Activated naive CD8-positive, alpha-beta T cell treated with anti-CD3 and anti-CD28 coated beads, Interleukin-2, amount 10 ng/mL, durations not matched to agents 7 days and 5 days (primary cell): Measurements from ENCODE around the gene DEFB113. TPM values are rescaled to one million over a fixed set of nuclear protein-coding genes. Genes with fewer than 3 reads are reported as not detected.
"Not testable (repeated sequence)": the region's sequence is repeated elsewhere in the genome, so short reads cannot be mapped to it uniquely, and the experiment has no call there.

Experiments
- ATAC-seq: fragments of 150-1000 bp; cut with Tn5 transposase; one replicate; pipeline ENCODE4 v1.10.0; 2021; ENCODE audit warnings: low read depth, moderate library complexity
- POLR2A ChIA-PET: fragments of 350-600 bp; sonication (Branson Sonifier 250); formaldehyde crosslinking; loops from one replicate; lab custom pipeline; 2021; ENCODE audit warnings: antibody characterized with exemption; lab: Charles Lee
- DNase-seq: peaks from one replicate; pipeline ENCODE4 v3.0.0; 2021
- H3K27ac Mint-ChIP-seq: one replicate; pipeline ENCODE4 v1.8.0; 2022; ENCODE audit warnings: mild to moderate bottlenecking, mixed read lengths
- H3K27me3 Mint-ChIP-seq: one replicate; pipeline ENCODE4 v1.8.0; 2022; ENCODE audit warnings: mild to moderate bottlenecking, moderate library complexity, mixed read lengths
- H3K36me3 Mint-ChIP-seq: one replicate; pipeline ENCODE4 v1.8.0; 2021; ENCODE audit warnings: mild to moderate bottlenecking, mixed read lengths
- H3K4me1 Mint-ChIP-seq: one replicate; pipeline ENCODE4 v1.8.0; 2021; ENCODE audit warnings: mixed read lengths
- H3K4me3 Mint-ChIP-seq: one replicate; pipeline ENCODE4 v1.8.0; 2022; ENCODE audit warnings: mild to moderate bottlenecking, moderate library complexity, mixed read lengths
- H3K9me3 Mint-ChIP-seq: one replicate; pipeline ENCODE4 v1.8.0; 2021; ENCODE audit warnings: mixed read lengths
- total RNA-seq, 2 experiments: library from RNA; stranded (reverse); gene quantifications; one replicate each; pipeline ENCODE4 v1.2.3, GENCODE V29; 2021

The DEFB113 gene
- total RNA-seq, 2 experiments from 2014 or later = not detected

GRCh38 chr6:49958180-49958579 lies 11.2 kb downstream of the DEFB113 start:
- Mint-ChIP-seq H3K4me1 (no peaks in the 10 kb centered on the region), H3K4me3 (no peak overlapping the region), H3K27ac (no peak overlapping the region), H3K27me3 (no peaks in the 10 kb centered on the region), H3K36me3 (no peaks in the 10 kb centered on the region), H3K9me3 (no peaks in the 10 kb centered on the region)
- DNase-seq = no peak
- POLR2A ChIA-PET = no interaction called here
- no peak for ATAC-seq

GRCh38 chr6:49955847-49956246 lies 13.6 kb downstream of the DEFB113 start:
- Mint-ChIP-seq H3K9me3 (no peaks in the 10 kb centered on the region), H3K27ac (no peak overlapping the region), H3K27me3 (no peaks in the 10 kb centered on the region), H3K36me3 (no peaks in the 10 kb centered on the region), H3K4me1 (no peaks in the 10 kb centered on the region), H3K4me3 (no peak overlapping the region)
- no peak for ATAC-seq
- no peak for DNase-seq
- POLR2A ChIA-PET = no interaction called here

DNA sequence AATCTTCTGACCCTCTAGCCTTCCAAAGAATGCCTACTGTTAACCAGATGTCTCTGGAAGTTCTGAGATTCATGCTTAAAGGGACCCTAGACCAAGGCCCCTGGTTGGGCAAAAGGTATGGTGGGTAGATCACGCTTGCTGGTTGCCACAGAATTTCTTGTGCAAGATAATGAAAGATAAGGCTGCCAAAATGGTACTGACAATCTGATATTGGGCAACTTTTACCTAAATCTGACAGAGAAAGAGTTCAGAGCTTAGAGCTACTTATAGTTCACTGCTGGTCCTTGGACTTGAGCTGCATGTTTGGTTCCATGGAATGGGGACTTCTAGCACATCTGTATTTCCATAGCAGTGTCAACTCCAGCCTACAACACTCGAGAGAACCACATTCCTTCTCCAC lies 17.5 kb downstream of the DEFB113 start:
- ATAC-seq (no peak), DNase-seq (no peak)
- no peaks in the 10 kb centered on the region for H3K27me3 Mint-ChIP-seq
- H3K4me1 Mint-ChIP-seq = no peaks in the 10 kb centered on the region
- H3K9me3 Mint-ChIP-seq = peaks cover 3% of the 10 kb centered on the region
- no peaks in the 10 kb centered on the region for H3K36me3 Mint-ChIP-seq
- POLR2A ChIA-PET = no interaction called here
- H3K27ac Mint-ChIP-seq = no peak overlapping the region
- H3K4me3 Mint-ChIP-seq = no peak overlapping the region

DNA sequence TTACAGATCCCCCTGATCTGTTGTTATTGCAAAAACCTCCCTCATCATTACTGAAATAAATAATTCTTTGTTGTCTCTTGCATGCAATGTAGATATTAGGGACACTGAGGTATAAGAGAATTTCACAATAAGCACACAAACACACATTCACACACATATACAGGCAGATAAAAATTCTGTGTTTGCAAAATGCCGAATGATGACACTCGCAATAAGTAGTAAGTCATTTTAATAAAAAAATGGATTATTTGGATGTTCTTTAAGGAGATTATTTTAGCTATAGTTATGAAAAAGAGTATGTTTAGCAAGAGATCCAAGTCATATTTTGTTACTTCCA lies 19.0 kb downstream of the DEFB113 start:
- Mint-ChIP-seq H3K4me3 (no peak overlapping the region), H3K9me3 (peaks cover 6% of the 10 kb centered on the region), H3K27me3 (no peaks in the 10 kb centered on the region), H3K36me3 (no peaks in the 10 kb centered on the region), H3K27ac (no peak overlapping the region), H3K4me1 (no peaks in the 10 kb centered on the region)
- POLR2A ChIA-PET = no interaction called here
- no peak for ATAC-seq
- no peak for DNase-seq

DNA sequence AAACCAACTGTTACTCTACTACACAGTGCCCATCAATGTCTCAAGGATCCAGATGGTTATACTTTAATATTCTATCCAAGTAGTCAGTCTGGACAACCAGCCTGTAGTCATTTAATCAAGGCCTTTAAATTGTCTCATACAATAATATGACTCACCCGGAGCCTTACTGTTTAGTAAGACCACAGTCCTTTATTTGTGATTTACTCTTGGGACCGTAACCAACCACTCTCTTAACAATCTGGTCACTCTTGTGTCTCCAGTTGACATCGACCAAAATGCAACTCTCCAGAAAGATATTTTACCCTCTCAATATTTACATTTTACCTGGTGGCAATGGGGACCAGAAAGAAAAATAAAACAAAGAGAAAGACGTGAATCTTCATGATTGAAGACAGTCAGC lies 20.4 kb downstream of the DEFB113 start:
- Mint-ChIP-seq H3K27ac (no peak overlapping the region), H3K36me3 (no peaks in the 10 kb centered on the region), H3K9me3 (peaks cover 8% of the 10 kb centered on the region), H3K4me3 (no peak overlapping the region), H3K27me3 (no peaks in the 10 kb centered on the region), H3K4me1 (no peaks in the 10 kb centered on the region)
- no peak for ATAC-seq
- POLR2A ChIA-PET = no interaction called here
- no peak for DNase-seq

DNA sequence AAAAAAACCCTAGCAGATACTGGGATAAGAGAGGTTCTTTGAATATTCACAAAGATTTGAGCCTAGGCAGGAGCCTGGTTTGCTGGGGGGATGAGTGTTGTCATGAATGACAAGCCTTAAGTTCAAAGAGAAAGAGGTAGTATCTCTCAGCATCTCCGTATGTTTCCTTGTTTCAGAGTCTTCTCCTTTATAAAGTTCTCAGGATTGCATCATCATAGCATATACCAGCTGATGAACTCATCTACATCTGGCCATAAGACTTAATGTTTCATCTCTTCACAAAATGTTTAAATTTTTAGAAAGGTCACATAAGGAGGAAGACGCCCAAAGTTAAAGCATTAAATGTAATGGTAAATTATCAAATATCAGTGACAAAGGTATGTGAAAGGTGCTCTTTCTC lies 22.6 kb downstream of the DEFB113 start:
- Mint-ChIP-seq H3K4me1 (no peaks in the 10 kb centered on the region), H3K9me3 (peaks cover 9% of the 10 kb centered on the region), H3K27me3 (no peaks in the 10 kb centered on the region), H3K36me3 (no peaks in the 10 kb centered on the region), H3K4me3 (no peak overlapping the region), H3K27ac (no peak overlapping the region)
- no peak for ATAC-seq
- DNase-seq = no peak
- POLR2A ChIA-PET = no interaction called here

GRCh38 chr6:49944068-49944467 lies 25.4 kb downstream of the DEFB113 start:
- H3K36me3 Mint-ChIP-seq, H3K27me3 Mint-ChIP-seq, H3K4me1 Mint-ChIP-seq, ATAC-seq, DNase-seq, H3K9me3 Mint-ChIP-seq, H3K27ac Mint-ChIP-seq, H3K4me3 Mint-ChIP-seq, POLR2A ChIA-PET: not testable (repeated sequence)

GRCh38 chr6:49939993-49940498 lies 29.4 kb downstream of the DEFB113 start:
- no peak for ATAC-seq
- peaks cover 3% of the 10 kb centered on the region for H3K9me3 Mint-ChIP-seq
- H3K27ac Mint-ChIP-seq = no peak overlapping the region
- no peak overlapping the region for H3K4me3 Mint-ChIP-seq
- H3K36me3 Mint-ChIP-seq = no peaks in the 10 kb centered on the region
- no peak for DNase-seq
- H3K4me1 Mint-ChIP-seq = no peaks in the 10 kb centered on the region
- POLR2A ChIA-PET = no interaction called here
- H3K27me3 Mint-ChIP-seq = no peaks in the 10 kb centered on the region

DNA sequence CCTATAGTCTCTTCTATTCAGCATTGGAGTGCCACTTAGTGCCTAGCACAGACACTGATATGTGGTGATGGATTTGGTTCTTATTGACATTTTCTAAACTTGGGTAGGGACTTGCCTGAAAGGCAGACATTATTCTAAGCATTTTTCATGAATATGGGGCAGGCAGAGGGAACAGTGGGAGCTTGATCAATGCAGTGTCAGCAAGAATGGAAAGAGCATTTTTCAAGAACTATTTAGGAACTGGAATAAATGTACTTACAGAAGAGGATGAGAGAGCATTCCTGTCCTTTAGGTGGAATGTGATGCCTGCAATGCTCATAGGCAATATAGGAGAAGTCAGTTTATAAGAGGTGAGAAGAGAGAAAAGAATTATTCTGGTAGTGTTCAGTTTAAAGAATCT lies 31.6 kb downstream of the DEFB113 start:
- no peaks in the 10 kb centered on the region for H3K9me3 Mint-ChIP-seq
- H3K4me3 Mint-ChIP-seq = no peak overlapping the region
- H3K27ac Mint-ChIP-seq = no peak overlapping the region
- no peak for DNase-seq
- no peak for ATAC-seq
- POLR2A ChIA-PET = no interaction called here
- no peaks in the 10 kb centered on the region for H3K27me3 Mint-ChIP-seq
- no peaks in the 10 kb centered on the region for H3K4me1 Mint-ChIP-seq
- H3K36me3 Mint-ChIP-seq = no peaks in the 10 kb centered on the region

DNA sequence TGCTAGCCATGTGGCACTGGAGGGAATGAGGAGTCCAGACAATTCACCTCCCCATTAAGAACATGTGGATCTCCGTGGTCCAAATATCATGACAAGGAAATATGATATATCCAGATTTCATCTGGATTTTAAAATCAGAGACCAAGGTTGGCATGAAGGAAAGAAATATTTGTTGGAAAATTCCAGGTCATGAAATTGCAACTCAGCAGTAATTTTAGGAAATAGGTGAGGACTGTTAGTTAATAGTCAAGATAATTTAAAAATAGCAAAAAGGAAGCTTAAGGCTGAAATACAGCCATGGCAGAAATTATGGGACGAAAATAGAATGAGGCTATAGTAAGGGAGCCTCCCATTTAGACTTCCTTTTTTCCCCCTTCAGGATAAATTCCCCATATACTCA lies 32.4 kb downstream of the DEFB113 start:
- H3K4me3 Mint-ChIP-seq = no peak overlapping the region
- H3K27me3 Mint-ChIP-seq = no peaks in the 10 kb centered on the region
- no peak for DNase-seq
- POLR2A ChIA-PET = no interaction called here
- no peaks in the 10 kb centered on the region for H3K4me1 Mint-ChIP-seq
- no peaks in the 10 kb centered on the region for H3K9me3 Mint-ChIP-seq
- no peak overlapping the region for H3K27ac Mint-ChIP-seq
- no peak for ATAC-seq
- H3K36me3 Mint-ChIP-seq = no peaks in the 10 kb centered on the region

- Mint-ChIP-seq H3K27ac (no peak overlapping the region), H3K4me1 (no peaks in the 10 kb centered on the region), H3K36me3 (no peaks in the 10 kb centered on the region), H3K27me3 (no peaks in the 10 kb centered on the region), H3K9me3 (no peaks in the 10 kb centered on the region), H3K4me3 (no peak overlapping the region)
- POLR2A ChIA-PET = no interaction called here
- no peak for DNase-seq
- ATAC-seq = no peak
These were observed 34.0 kb downstream of the DEFB113 start for GRCh38 chr6:49935387-49935786.

GRCh38 chr6:49934770-49935169 lies 34.7 kb downstream of the DEFB113 start:
- ATAC-seq (no peak), DNase-seq (no peak)
- H3K9me3 Mint-ChIP-seq = no peaks in the 10 kb centered on the region
- POLR2A ChIA-PET = no interaction called here
- H3K4me1 Mint-ChIP-seq = no peaks in the 10 kb centered on the region
- H3K4me3 Mint-ChIP-seq = no peak overlapping the region
- H3K36me3 Mint-ChIP-seq = no peaks in the 10 kb centered on the region
- no peaks in the 10 kb centered on the region for H3K27me3 Mint-ChIP-seq
- H3K27ac Mint-ChIP-seq = no peak overlapping the region

DNA sequence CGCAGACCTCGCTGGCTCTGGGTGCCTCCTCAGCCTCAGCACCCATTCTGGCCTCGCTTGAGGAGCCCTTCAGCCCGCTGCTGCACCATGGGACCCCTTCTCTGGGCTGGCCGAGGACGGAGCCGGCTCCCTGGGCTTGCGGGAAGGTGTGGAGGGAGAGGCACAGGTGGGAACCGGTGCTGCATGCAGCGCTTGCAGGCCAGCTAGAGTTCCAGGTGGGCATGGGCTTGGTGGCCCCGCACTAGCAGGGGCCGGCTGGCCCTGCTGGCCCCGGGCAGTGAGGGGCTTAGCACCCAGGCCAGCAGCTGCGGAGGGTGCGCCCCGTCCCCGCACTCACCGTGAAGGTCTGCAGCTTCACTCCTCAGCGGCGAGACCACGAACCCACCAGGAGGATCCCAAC lies 35.9 kb downstream of the DEFB113 start:
- DNase-seq = no peak
- no peak for ATAC-seq
- POLR2A ChIA-PET = no interaction called here
- no peak overlapping the region for H3K4me3 Mint-ChIP-seq
- H3K9me3 Mint-ChIP-seq = no peaks in the 10 kb centered on the region
- H3K4me1 Mint-ChIP-seq = no peaks in the 10 kb centered on the region
- no peaks in the 10 kb centered on the region for H3K27me3 Mint-ChIP-seq
- H3K36me3 Mint-ChIP-seq = no peaks in the 10 kb centered on the region
- H3K27ac Mint-ChIP-seq = no peak overlapping the region

DNA sequence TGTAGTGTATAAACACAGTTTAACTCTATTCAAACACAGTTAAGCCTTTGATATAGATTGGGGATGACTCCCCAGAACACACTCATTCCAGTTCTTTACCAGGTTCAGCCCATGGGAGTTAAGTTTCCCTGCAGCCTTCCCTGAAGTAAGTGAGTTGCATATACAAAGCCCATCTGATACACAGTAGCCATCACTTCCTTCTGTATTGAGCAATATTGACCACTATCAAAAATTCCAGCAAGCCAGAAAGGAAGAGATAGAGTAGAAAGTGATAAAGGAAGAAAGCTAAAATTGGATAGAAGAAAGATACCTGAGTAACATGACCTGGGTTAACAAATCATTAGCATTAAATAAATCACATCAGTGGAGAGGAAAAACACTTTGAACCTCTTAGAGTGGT lies 40.1 kb downstream of the DEFB113 start:
- ATAC-seq = no peak
- Mint-ChIP-seq H3K36me3 (no peaks in the 10 kb centered on the region), H3K27me3 (no peaks in the 10 kb centered on the region), H3K9me3 (peaks cover 2% of the 10 kb centered on the region), H3K4me3 (no peak overlapping the region), H3K27ac (no peak overlapping the region), H3K4me1 (no peaks in the 10 kb centered on the region)
- DNase-seq = no peak
- POLR2A ChIA-PET = no interaction called here

DNA sequence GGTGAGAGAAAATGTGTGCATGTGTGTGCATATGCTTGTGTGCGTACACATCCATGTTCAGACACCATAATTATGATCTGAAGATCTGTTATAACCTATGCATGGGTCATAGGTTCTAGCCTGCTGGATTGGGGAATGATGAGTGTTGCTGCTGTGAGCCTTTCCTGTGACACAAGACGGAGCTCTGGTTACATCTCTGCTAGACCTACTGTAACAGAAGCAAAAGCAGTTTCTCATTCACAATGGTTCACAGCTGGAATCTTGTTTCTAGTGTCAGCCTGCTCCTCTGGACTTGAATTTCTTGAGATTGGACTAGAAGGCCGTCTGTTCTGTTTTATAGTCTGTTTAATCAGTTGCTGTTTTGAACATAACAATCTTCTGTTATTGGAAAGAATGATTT lies 45.6 kb downstream of the DEFB113 start:
- Mint-ChIP-seq H3K9me3 (peaks cover 2% of the 10 kb centered on the region), H3K4me3 (no peak overlapping the region), H3K27me3 (no peaks in the 10 kb centered on the region), H3K36me3 (no peaks in the 10 kb centered on the region), H3K4me1 (no peaks in the 10 kb centered on the region), H3K27ac (no peak overlapping the region)
- ATAC-seq (no peak), DNase-seq (no peak)
- POLR2A ChIA-PET = no interaction called here
